ENCODE data around the gene ATF7IP2. TPM values are rescaled to one million over a fixed set of nuclear protein-coding genes. Genes with fewer than 3 reads are reported as not detected.
A peak's percentile ranks its signal among the peaks of the same experiment; 100 is the strongest.

ATF7IP2 gene
- total and polyA plus RNA-seq, 9 of the 15 experiments (the other 6 are each of a cell fraction or from before 2014, with no cell fraction given), result 131 to 515 (median 196) TPM

- TF ChIP-seq GABPB2 (CRISPR knock-in tag; conservative IDR thresholded peaks at IDR 0.05) (no peak), SLC30A9 (CRISPR knock-in tag; IDR thresholded peaks at IDR 0.05) (no peak), PHB2 (IDR thresholded peaks at IDR 0.05; ENCODE audit: low read depth) (no peak), ZNF274 (IDR thresholded peaks at IDR 0.05; ENCODE audit: borderline replicate concordance, low read depth, low read length) (no peak), PHTF2 (CRISPR knock-in tag; IDR thresholded peaks at IDR 0.05) (no peak), TCF7L2 (IDR thresholded peaks at IDR 0.05; ENCODE audit: low read depth, low read length) (no peak), SAFB2 (IDR thresholded peaks at IDR 0.05; ENCODE audit: borderline replicate concordance, low read depth, low read length, severe bottlenecking) (no peak), PHF20 (IDR thresholded peaks at IDR 0.05; ENCODE audit: partially characterized antibody) (no peak), SNRNP70 (optimal IDR thresholded peaks at IDR 0.05; ENCODE audit: low read depth, low read length) (no peak), SRSF9 (IDR thresholded peaks at IDR 0.05; ENCODE audit: borderline replicate concordance, low read depth, low read length) (no peak), ZBTB17 (CRISPR knock-in tag; IDR thresholded peaks at IDR 0.05) (no peak), TCF3 (CRISPR knock-in tag; IDR thresholded peaks at IDR 0.05) (peak; percentile 90), AFF4 (CRISPR knock-in tag; IDR thresholded peaks at IDR 0.05) (no peak), ZNF444 (CRISPR knock-in tag; IDR thresholded peaks at IDR 0.05) (no peak), FIP1L1 (IDR thresholded peaks at IDR 0.05; ENCODE audit: low read depth, low read length, poor library complexity, severe bottlenecking) (no peak), NFIC (IDR thresholded peaks at IDR 0.05) (peak; percentile 53), ZNF551 (CRISPR knock-in tag; IDR thresholded peaks at IDR 0.05) (no peak), ILF3 (IDR thresholded peaks at IDR 0.05; ENCODE audit: borderline replicate concordance) (no peak), MEIS2 (IDR thresholded peaks at IDR 0.05; ENCODE audit: partially characterized antibody) (no peak), SRSF7 (optimal IDR thresholded peaks at IDR 0.05; ENCODE audit: low read depth, low read length) (no peak)
- TF ChIP-seq, protein P1, sequence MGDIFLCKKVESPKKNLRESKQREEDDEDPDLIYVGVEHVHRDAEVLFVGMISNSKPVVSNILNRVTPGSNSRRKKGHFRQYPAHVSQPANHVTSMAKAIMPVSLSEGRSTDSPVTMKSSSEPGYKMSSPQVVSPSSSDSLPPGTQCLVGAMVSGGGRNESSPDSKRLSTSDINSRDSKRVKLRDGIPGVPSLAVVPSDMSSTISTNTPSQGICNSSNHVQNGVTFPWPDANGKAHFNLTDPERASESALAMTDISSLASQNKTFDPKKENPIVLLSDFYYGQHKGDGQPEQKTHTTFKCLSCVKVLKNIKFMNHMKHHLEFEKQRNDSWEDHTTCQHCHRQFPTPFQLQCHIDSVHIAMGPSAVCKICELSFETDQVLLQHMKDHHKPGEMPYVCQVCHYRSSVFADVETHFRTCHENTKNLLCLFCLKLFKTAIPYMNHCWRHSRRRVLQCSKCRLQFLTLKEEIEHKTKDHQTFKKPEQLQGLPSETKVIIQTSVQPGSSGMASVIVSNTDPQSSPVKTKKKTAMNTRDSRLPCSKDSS (IDR thresholded peaks at IDR 0.05; ENCODE audit: low read depth, partially characterized antibody), result peak; percentile 67
- TF ChIP-seq, protein P2, sequence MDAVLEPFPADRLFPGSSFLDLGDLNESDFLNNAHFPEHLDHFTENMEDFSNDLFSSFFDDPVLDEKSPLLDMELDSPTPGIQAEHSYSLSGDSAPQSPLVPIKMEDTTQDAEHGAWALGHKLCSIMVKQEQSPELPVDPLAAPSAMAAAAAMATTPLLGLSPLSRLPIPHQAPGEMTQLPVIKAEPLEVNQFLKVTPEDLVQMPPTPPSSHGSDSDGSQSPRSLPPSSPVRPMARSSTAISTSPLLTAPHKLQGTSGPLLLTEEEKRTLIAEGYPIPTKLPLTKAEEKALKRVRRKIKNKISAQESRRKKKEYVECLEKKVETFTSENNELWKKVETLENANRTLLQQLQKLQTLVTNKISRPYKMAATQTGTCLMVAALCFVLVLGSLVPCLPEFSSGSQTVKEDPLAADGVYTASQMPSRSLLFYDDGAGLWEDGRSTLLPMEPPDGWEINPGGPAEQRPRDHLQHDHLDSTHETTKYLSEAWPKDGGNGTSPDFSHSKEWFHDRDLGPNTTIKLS (IDR thresholded peaks at IDR 0.05; ENCODE audit: borderline replicate concordance, low read depth), result no peak
Observed at GRCh38 chr16:10356870-10357842, 28.7 kb upstream of the ATF7IP2 start (continued).
